ENCODE measurements around the gene RNF25.

The RNF25 gene

GRCh38 chr2:218679119-218679518 is 7.3 kb upstream of the RNF25 start:
- Histone ChIP-seq H3K4me1 (ENCODE audit: control insufficient read depth in 1 of 2, insufficient read depth in 1 of 2, low read depth in 1 of 2, low read length in 1 of 2) (no peaks in the 10 kb centered on the region), H3K27ac (peak overlapping the region; percentile 25), H3K27me3 (no peaks in the 10 kb centered on the region), H3K36me3 (no peaks in the 10 kb centered on the region), H3K4me3 (ENCODE audit: low read depth in 1 of 2, low read length in 1 of 2) (no peak overlapping the region), H3K9me3 (no peaks in the 10 kb centered on the region)
- TF ChIP-seq, protein P1, sequence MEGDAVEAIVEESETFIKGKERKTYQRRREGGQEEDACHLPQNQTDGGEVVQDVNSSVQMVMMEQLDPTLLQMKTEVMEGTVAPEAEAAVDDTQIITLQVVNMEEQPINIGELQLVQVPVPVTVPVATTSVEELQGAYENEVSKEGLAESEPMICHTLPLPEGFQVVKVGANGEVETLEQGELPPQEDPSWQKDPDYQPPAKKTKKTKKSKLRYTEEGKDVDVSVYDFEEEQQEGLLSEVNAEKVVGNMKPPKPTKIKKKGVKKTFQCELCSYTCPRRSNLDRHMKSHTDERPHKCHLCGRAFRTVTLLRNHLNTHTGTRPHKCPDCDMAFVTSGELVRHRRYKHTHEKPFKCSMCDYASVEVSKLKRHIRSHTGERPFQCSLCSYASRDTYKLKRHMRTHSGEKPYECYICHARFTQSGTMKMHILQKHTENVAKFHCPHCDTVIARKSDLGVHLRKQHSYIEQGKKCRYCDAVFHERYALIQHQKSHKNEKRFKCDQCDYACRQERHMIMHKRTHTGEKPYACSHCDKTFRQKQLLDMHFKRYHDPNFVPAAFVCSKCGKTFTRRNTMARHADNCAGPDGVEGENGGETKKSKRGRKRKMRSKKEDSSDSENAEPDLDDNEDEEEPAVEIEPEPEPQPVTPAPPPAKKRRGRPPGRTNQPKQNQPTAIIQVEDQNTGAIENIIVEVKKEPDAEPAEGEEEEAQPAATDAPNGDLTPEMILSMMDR (IDR thresholded peaks at IDR 0.05), result no peak

- no peaks in the 10 kb centered on the region for H3K9me3 ChIP-seq
- H3K36me3 ChIP-seq, result peaks cover 23% of the 10 kb centered on the region
- TF ChIP-seq, protein P1 (IDR thresholded peaks at IDR 0.05), result no peak
- no peaks in the 10 kb centered on the region for H3K27me3 ChIP-seq
- H3K27ac ChIP-seq, result peak overlapping the region; percentile 71
- H3K4me3 ChIP-seq (ENCODE audit: low read depth in 1 of 2, low read length in 1 of 2), result peak overlapping the region; percentile 93 to 94
- H3K4me1 ChIP-seq (ENCODE audit: control insufficient read depth in 1 of 2, insufficient read depth in 1 of 2, low read depth in 1 of 2, low read length in 1 of 2), result peaks cover 14 to 16% of the 10 kb centered on the region in 2 experiments
These were observed 627 bp downstream of the RNF25 start for GRCh38 chr2:218671097-218671653.

DNA sequence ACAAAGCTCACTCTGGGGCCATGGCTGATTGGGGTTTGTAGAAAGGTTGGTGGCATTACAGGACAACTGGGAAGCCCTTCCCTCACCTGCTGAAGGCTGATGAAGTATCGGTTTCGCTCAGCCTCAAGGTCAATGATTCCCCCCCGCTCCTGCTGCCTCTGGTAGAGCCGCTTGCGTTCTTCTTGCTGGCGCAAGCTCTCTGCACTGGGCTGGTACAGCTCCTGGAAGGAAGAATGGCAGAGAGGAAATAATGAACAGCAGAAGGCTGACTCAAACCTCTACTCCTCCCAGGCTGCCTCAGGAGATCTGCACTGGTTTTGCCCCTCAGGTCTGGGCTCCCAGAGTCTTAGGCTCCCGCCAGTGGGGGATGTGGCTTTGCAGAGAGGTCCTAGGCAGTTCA is 7.1 kb downstream of the RNF25 start:
- H3K36me3 ChIP-seq, result peaks cover 68% of the 10 kb centered on the region
- no peaks in the 10 kb centered on the region for H3K9me3 ChIP-seq
- no peaks in the 10 kb centered on the region for H3K27me3 ChIP-seq
- peaks cover 7% of the 10 kb centered on the region in 2 experiments for H3K4me1 ChIP-seq (ENCODE audit: control insufficient read depth in 1 of 2, insufficient read depth in 1 of 2, low read depth in 1 of 2, low read length in 1 of 2)
- TF ChIP-seq, protein P1 (IDR thresholded peaks at IDR 0.05), result no peak
- H3K4me3 ChIP-seq (ENCODE audit: low read depth in 1 of 2, low read length in 1 of 2), result no peak overlapping the region
- no peak overlapping the region for H3K27ac ChIP-seq

DNA sequence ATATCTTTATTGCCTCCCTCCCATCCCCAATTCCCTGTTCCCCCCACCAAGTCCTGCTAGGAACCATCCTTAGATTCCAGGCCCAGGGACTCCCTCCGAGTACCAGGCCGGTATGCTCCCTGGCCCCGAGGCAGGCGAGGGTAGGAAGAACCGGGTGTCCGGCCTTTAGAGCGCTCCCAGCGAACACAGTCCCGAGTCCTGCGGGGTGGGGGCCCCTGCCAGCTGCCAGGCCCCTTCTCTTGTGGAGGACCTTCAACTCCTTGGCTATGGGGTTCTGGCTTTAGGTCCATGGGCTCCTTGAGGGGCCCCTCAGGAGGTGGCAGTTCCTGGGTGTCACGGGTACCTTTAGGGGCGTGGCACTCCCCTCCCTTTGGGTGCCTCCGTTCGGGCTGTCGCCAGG is 7.9 kb downstream of the RNF25 start:
- TF ChIP-seq, protein P1 (IDR thresholded peaks at IDR 0.05), result no peak
- H3K27ac ChIP-seq, result no peak overlapping the region
- no peak overlapping the region for H3K4me3 ChIP-seq (ENCODE audit: low read depth in 1 of 2, low read length in 1 of 2)
- H3K36me3 ChIP-seq, result peaks cover 68% of the 10 kb centered on the region
- no peaks in the 10 kb centered on the region for H3K9me3 ChIP-seq
- no peaks in the 10 kb centered on the region for H3K27me3 ChIP-seq
- H3K4me1 ChIP-seq (ENCODE audit: control insufficient read depth in 1 of 2, insufficient read depth in 1 of 2, low read depth in 1 of 2, low read length in 1 of 2), result peaks cover 10% of the 10 kb centered on the region in 2 experiments

- no peaks in the 10 kb centered on the region for H3K27me3 ChIP-seq
- H3K9me3 ChIP-seq, result no peaks in the 10 kb centered on the region
- H3K4me1 ChIP-seq (ENCODE audit: control insufficient read depth in 1 of 2, insufficient read depth in 1 of 2, low read depth in 1 of 2, low read length in 1 of 2), result peaks cover 15 to 17% of the 10 kb centered on the region in 2 experiments
- no peak overlapping the region for H3K4me3 ChIP-seq (ENCODE audit: low read depth in 1 of 2, low read length in 1 of 2)
- no peak overlapping the region for H3K27ac ChIP-seq
- peaks cover 59% of the 10 kb centered on the region for H3K36me3 ChIP-seq
- TF ChIP-seq, protein P1 (IDR thresholded peaks at IDR 0.05), result no peak
These were observed 9.0 kb downstream of the RNF25 start for GRCh38 chr2:218662827-218663226.
